GOT3 (cell line): ENCODE measurements around the gene NCAPG.
"Not testable (repeated sequence)": the region's sequence is repeated elsewhere in the genome, so short reads cannot be mapped to it uniquely, and the experiment has no call there.

Experiments
- DNase-seq: peaks from one replicate; lab custom pipeline; 2025; ENCODE audit warnings: mixed read lengths; lab: John Stamatoyannopoulos, UW

NCAPG gene

GRCh38 chr4:17788956-17789355 is 21.8 kb upstream of the NCAPG start:
- no peak for DNase-seq

- no peak for DNase-seq
Observed at GRCh38 chr4:17794730-17795129, 16.0 kb upstream of the NCAPG start.

GRCh38 chr4:17797808-17798207 is 13.0 kb upstream of the NCAPG start:
- no peak for DNase-seq

GRCh38 chr4:17805580-17806155 is 5.1 kb upstream of the NCAPG start:
- no peak for DNase-seq

- DNase-seq = no peak
Observed at GRCh38 chr4:17807446-17807845, 3.3 kb upstream of the NCAPG start.

- DNase-seq = no peak
Observed at GRCh38 chr4:17809667-17810066, 1.1 kb upstream of the NCAPG start.

GRCh38 chr4:17811078-17811603 is 362 bp downstream of the NCAPG start:
- no peak for DNase-seq

- DNase-seq = no peak
Observed at GRCh38 chr4:17812125-17812524, 1.3 kb downstream of the NCAPG start.

GRCh38 chr4:17812801-17813200 is 2.0 kb downstream of the NCAPG start:
- no peak for DNase-seq

- DNase-seq = no peak
Observed at GRCh38 chr4:17814140-17814539, 3.4 kb downstream of the NCAPG start.

- no peak for DNase-seq
Observed at GRCh38 chr4:17816142-17816541, 5.4 kb downstream of the NCAPG start.

GRCh38 chr4:17817027-17817426 is 6.2 kb downstream of the NCAPG start:
- DNase-seq = no peak

- DNase-seq = no peak
Observed at GRCh38 chr4:17823871-17824669, 13.3 kb downstream of the NCAPG start.

- no peak for DNase-seq
Observed at GRCh38 chr4:17846266-17846665, 35.5 kb downstream of the NCAPG start.

GRCh38 chr4:17850295-17850694 is 39.5 kb downstream of the NCAPG start:
- not testable (repeated sequence) for DNase-seq

GRCh38 chr4:17851959-17852358 is 41.2 kb downstream of the NCAPG start:
- no peak for DNase-seq

GRCh38 chr4:17854036-17854435 is 43.3 kb downstream of the NCAPG start:
- DNase-seq = no peak

GRCh38 chr4:17859793-17860406 is 49.1 kb downstream of the NCAPG start:
- DNase-seq = no peak

- DNase-seq = not testable (repeated sequence)
Observed at GRCh38 chr4:17861906-17862305, 51.1 kb downstream of the NCAPG start.

- no peak for DNase-seq
Observed at GRCh38 chr4:17865866-17866363, 55.1 kb downstream of the NCAPG start.

GRCh38 chr4:17866810-17867209 is 56.0 kb downstream of the NCAPG start:
- no peak for DNase-seq

GRCh38 chr4:17867276-17867675 is 56.5 kb downstream of the NCAPG start:
- no peak for DNase-seq

- DNase-seq = no peak
Observed at GRCh38 chr4:17869327-17869726, 58.5 kb downstream of the NCAPG start.
